Esophagus squamous epithelium (tissue), 5 donors: Measurements from ENCODE around the gene IL16. TPM values are rescaled to one million over a fixed set of nuclear protein-coding genes. Genes with fewer than 3 reads are reported as not detected.

Experiments
- DNase-seq: peaks from one replicate; lab custom pipeline; 2025; lab: John Stamatoyannopoulos, UW
- H3K27ac ChIP-seq, 4 donors: fragments of 200-600 bp; sonication (generic); one replicate each; pipeline ENCODE4 v1.5.1; 2016 to 2019; ENCODE audit warnings: mild to moderate bottlenecking in 1 of 4
- H3K27me3 ChIP-seq, 4 donors: fragments of 200-600 bp; sonication (generic); 1 replicate in 3 of 4; 2 replicates in 1 of 4; pipeline versions ENCODE4 v1.5.1 to v1.6.0; 2017 to 2021; ENCODE audit warnings: antibody characterized with exemption in 1 of 4
- H3K36me3 ChIP-seq, 3 donors: fragments of 200-600 bp; sonication (generic); one replicate each; pipeline ENCODE4 v1.5.1; 2016 to 2019
- H3K4me1 ChIP-seq, 3 donors: fragments of 200-600 bp; sonication (generic); one replicate each; pipeline ENCODE4 v1.5.1; 2017 to 2019
- H3K4me3 ChIP-seq, 4 donors: fragments of 200-600 bp; sonication (generic); 1 replicate in 3 of 4; 2 replicates in 1 of 4; pipeline ENCODE4 v1.5.1; 2016 to 2019; ENCODE audit warnings: mild to moderate bottlenecking in 2 of 4, moderate library complexity in 1 of 4
- H3K9me3 ChIP-seq, 3 donors: fragments of 200-600 bp; sonication (generic); one replicate each; pipeline ENCODE4 v1.5.1; 2016 to 2019
- POLR2A ChIP-seq, 4 donors: fragments of 450-650 bp; IDR thresholded peaks; one replicate each; pipeline ENCODE4 v1.6.1; 2017; ENCODE audit warnings: antibody characterized with exemption in 4 of 4, mild to moderate bottlenecking in 4 of 4, moderate library complexity in 3 of 4
- WGBS, 2 donors: methylation state at CpG; one replicate each; pipeline ENCODE4 v1.1.5; 2018; 5-methylcytosine and 5-hydroxymethylcytosine counted together
- intact Hi-C: fragments of 100-400 bp; cut with DNase I; formaldehyde crosslinking; loops from one replicate; pipeline ENCODE4 v1.15.0; 2022
- total RNA-seq, 4 donors: library from RNA; depleted of rRNA; stranded (reverse); fragments of >200 nt; gene quantifications; one replicate each; pipeline ENCODE4 v1.1.0, GENCODE V29; 2016
- TF ChIP-seq, protein P1 (sequence below), 6 experiments: fragments of 450-650 bp in 4 of 6; fragments of 200-600 bp in 2 of 6; sonication (generic) in 2 of 6; IDR thresholded peaks; one replicate each; pipeline ENCODE4 v1.5.1; 2016 to 2019; ENCODE audit warnings: antibody characterized with exemption in 6 of 6, mild to moderate bottlenecking in 4 of 6, moderate library complexity in 4 of 6
- donor health status: DM: yes; HTN: yes; CAD: no.

Gene IL16
- total RNA-seq, 4 donors from 2014 or later: 2.3 to 20.0 (median 4.6) TPM

- Histone ChIP-seq H3K27me3 (peaks cover 0 to 12% (median 0%) of the 10 kb centered on the region in 4 donors), H3K9me3 (no peaks in the 10 kb centered on the region), H3K4me3 (no peak overlapping the region), H3K4me1 (peaks cover 0 to 15% (median 6%) of the 10 kb centered on the region in 3 donors), H3K27ac (no peak overlapping the region), H3K36me3 (no peaks in the 10 kb centered on the region)
- TF ChIP-seq POLR2A (IDR thresholded peaks at IDR 0.05): no peak
- TF ChIP-seq, protein P1, sequence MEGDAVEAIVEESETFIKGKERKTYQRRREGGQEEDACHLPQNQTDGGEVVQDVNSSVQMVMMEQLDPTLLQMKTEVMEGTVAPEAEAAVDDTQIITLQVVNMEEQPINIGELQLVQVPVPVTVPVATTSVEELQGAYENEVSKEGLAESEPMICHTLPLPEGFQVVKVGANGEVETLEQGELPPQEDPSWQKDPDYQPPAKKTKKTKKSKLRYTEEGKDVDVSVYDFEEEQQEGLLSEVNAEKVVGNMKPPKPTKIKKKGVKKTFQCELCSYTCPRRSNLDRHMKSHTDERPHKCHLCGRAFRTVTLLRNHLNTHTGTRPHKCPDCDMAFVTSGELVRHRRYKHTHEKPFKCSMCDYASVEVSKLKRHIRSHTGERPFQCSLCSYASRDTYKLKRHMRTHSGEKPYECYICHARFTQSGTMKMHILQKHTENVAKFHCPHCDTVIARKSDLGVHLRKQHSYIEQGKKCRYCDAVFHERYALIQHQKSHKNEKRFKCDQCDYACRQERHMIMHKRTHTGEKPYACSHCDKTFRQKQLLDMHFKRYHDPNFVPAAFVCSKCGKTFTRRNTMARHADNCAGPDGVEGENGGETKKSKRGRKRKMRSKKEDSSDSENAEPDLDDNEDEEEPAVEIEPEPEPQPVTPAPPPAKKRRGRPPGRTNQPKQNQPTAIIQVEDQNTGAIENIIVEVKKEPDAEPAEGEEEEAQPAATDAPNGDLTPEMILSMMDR (IDR thresholded peaks at IDR 0.05): peak in 4 of 6 experiments; percentile 27 to 65 (median 51)
- WGBS, 2 donors: 19 to 35% methylated on average over 1 of the region's 1 CpG
- intact Hi-C loops: no loop called here
- DNase-seq: no peak
Measured at GRCh38 chr15:81256916-81257315, 60.2 kb downstream of the IL16 start.

DNA sequence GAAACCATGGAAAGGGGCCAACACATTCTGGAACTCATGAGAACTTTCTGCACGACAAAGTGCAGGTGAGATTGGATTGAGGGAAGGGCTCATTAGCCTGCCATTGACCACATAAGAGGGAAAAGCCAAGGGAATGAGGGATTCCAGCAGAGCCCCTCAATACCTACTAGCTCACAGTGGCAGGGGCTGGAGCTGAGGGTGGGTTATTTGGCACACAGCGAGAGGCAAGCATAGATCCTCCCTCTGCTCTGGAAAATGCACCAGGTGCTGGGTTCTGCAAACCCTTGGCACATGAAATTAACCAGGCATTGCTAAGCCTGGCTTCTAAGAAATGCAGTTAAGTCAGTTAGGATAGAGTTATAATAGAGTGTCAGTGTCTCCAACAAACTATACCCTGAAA is 60.8 kb downstream of the IL16 start:
- no peak for DNase-seq
- 34 to 52% methylated on average over 2 of the region's 2 CpGs for WGBS, 2 donors
- H3K27me3 ChIP-seq: peaks cover 0 to 12% (median 0%) of the 10 kb centered on the region in 4 donors

DNA sequence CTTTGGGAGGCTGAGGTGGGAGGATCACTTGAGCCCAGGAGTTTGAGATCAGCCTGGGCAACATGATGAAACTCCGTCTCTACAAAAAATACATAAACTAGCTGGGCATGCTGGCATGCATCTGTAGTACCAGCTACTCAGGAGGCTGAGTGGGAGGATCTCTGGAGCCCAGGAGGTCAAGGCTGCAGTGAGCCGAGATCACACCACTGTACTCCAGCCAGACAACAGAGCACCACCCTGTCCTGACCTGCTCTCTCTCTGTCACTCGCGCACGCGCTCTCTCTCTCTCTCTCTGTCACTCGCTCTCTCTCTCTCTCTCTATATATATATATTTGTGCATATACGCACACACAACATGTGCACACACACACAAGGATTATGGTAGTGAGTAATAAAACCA is 61.8 kb downstream of the IL16 start:
- H3K27me3 ChIP-seq: peaks cover 0 to 12% (median 0%) of the 10 kb centered on the region in 4 donors
- H3K36me3 ChIP-seq: no peaks in the 10 kb centered on the region
- no peak for DNase-seq
- peaks cover 0 to 15% (median 6%) of the 10 kb centered on the region in 3 donors for H3K4me1 ChIP-seq
- 68 to 78% methylated on average over 8 of the region's 8 CpGs for WGBS, 2 donors
- no peak overlapping the region for H3K4me3 ChIP-seq
- H3K27ac ChIP-seq: no peak overlapping the region
- H3K9me3 ChIP-seq: no peaks in the 10 kb centered on the region
- TF ChIP-seq, protein P1 (IDR thresholded peaks at IDR 0.05): no peak
- no peak for TF ChIP-seq POLR2A (IDR thresholded peaks at IDR 0.05)
- intact Hi-C loops: no loop called here

More for the DNA sequence above, 60.8 kb downstream of the IL16 start:
- Histone ChIP-seq H3K9me3 (no peaks in the 10 kb centered on the region), H3K4me1 (peaks cover 0 to 15% (median 6%) of the 10 kb centered on the region in 3 donors), H3K36me3 (no peaks in the 10 kb centered on the region), H3K4me3 (no peak overlapping the region), H3K27ac (no peak overlapping the region)
- intact Hi-C loops: no loop called here
- TF ChIP-seq, protein P1 (IDR thresholded peaks at IDR 0.05): no peak
- no peak for TF ChIP-seq POLR2A (IDR thresholded peaks at IDR 0.05)

DNA sequence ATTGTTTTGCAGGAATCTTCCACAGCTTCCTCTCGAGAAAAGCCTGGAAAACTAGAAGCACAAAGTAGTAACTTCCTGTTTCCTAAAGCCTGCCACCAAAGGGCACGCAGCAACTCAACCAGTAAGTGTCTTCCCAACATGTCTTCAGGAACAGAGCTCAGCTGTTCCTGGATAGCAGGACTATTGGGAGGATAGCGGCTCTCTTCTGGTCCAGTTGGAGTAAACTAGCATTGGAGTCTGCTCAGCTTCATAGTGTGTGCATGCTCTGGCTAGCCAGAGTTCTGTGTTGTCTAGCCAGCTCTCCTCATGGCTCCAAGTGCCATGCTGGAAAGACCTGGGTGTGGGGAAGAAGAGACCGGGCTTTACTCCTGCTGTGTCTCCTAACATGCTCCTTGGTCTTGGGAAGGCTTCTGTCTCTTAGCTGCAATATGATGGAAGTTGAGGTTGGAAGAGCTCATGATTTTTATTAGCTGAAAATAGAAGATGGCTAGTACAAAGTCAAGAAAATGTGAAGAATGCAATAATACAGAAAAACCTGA is 63.1 kb downstream of the IL16 start:
- H3K4me1 ChIP-seq: peaks cover 0 to 15% (median 0%) of the 10 kb centered on the region in 3 donors
- no peak for DNase-seq
- intact Hi-C loops: loop anchor here (5.0 to 10.0 kb wide), 2 partner anchors 153 to 285 kb away; no protein-coding TSS in a partner anchor
- H3K27me3 ChIP-seq: peaks cover 0 to 5% (median 0%) of the 10 kb centered on the region in 4 donors
- H3K27ac ChIP-seq: no peak overlapping the region
- no peaks in the 10 kb centered on the region for H3K36me3 ChIP-seq
- TF ChIP-seq POLR2A (IDR thresholded peaks at IDR 0.05): no peak
- TF ChIP-seq, protein P1 (IDR thresholded peaks at IDR 0.05): no peak
- H3K4me3 ChIP-seq: no peak overlapping the region
- 68 to 71% methylated on average over 3 to 4 of the region's 4 CpGs for WGBS, 2 donors
- H3K9me3 ChIP-seq: no peaks in the 10 kb centered on the region

GRCh38 chr15:81261172-81261811 is 64.6 kb downstream of the IL16 start:
- TF ChIP-seq, protein P1 (IDR thresholded peaks at IDR 0.05): no peak
- TF ChIP-seq POLR2A (IDR thresholded peaks at IDR 0.05): no peak
- no peaks in the 10 kb centered on the region for H3K36me3 ChIP-seq
- WGBS, 2 donors: 71 to 83% methylated on average over 6 of the region's 6 CpGs
- intact Hi-C loops: loop anchor here (5.0 to 10.0 kb wide), 2 partner anchors 154 to 286 kb away; no protein-coding TSS in a partner anchor
- no peak for DNase-seq
- H3K4me1 ChIP-seq: peaks cover 0 to 23% (median 11%) of the 10 kb centered on the region in 3 donors
- H3K27me3 ChIP-seq: peaks cover 0 to 11% (median 0%) of the 10 kb centered on the region in 4 donors
- H3K9me3 ChIP-seq: no peaks in the 10 kb centered on the region
- H3K27ac ChIP-seq: no peak overlapping the region
- H3K4me3 ChIP-seq: no peak overlapping the region
